ENCODE measurements around the gene IQGAP3.

Gene IQGAP3

GRCh38 chr1:156505679-156506298, 66.6 kb downstream of the IQGAP3 start:
- peak overlapping the region; percentile 78 for H3K9ac ChIP-seq (ENCODE audit: low read length)
- H4K20me1 ChIP-seq (ENCODE audit: insufficient read depth, low read length) = no peaks in the 10 kb centered on the region
- H3F3A ChIP-seq (ENCODE audit: insufficient read depth, low read length) = peaks cover 22% of the 10 kb centered on the region
- H3K36me3 ChIP-seq (replicated peaks; ENCODE audit: insufficient read depth, low read length) = no peaks in the 10 kb centered on the region
- peaks cover 6% of the 10 kb centered on the region for H3K79me2 ChIP-seq (ENCODE audit: low read length)
- H3K4me2 ChIP-seq (ENCODE audit: low read depth, low read length) = peak overlapping the region; percentile 91
- TF ChIP-seq EZH2 (optimal IDR thresholded peaks at IDR 0.05; ENCODE audit: low read depth, low read length) (no peak), EZH2phosphoT487 (IDR thresholded peaks at IDR 0.05; ENCODE audit: low read length) (no peak), CTCF (IDR thresholded peaks at IDR 0.05; ENCODE audit: low read length) (no peak)
- DNase-seq = no peak
- H3K4me3 ChIP-seq (ENCODE audit: low read length) = peak overlapping the region; percentile 55; the same call in 1 of the 2 replicates
- no peaks in the 10 kb centered on the region for H3K9me2 ChIP-seq (replicated peaks; ENCODE audit: insufficient read depth, low read length)
- no peaks in the 10 kb centered on the region for H3K27me3 ChIP-seq (replicated peaks; ENCODE audit: insufficient read depth, low read length)
- peak overlapping the region; percentile 16; the same call in 1 of the 2 replicates for H2AFZ ChIP-seq (ENCODE audit: low read length)
- peak overlapping the region; percentile 87 for H3K27ac ChIP-seq (ENCODE audit: low read length)
- no peaks in the 10 kb centered on the region for H3K9me3 ChIP-seq (replicated peaks; ENCODE audit: insufficient read depth, low read length)
- H3K4me1 ChIP-seq (ENCODE audit: low read length) = peaks cover 52% of the 10 kb centered on the region

GRCh38 chr1:156504821-156505678, 67.3 kb downstream of the IQGAP3 start:
- DNase-seq = peak; percentile 100
- peaks cover 22% of the 10 kb centered on the region for H3F3A ChIP-seq (ENCODE audit: insufficient read depth, low read length)
- H3K4me3 ChIP-seq (ENCODE audit: low read length) = peak overlapping the region; percentile 55
- no peaks in the 10 kb centered on the region for H3K36me3 ChIP-seq (replicated peaks; ENCODE audit: insufficient read depth, low read length)
- H3K9me3 ChIP-seq (replicated peaks; ENCODE audit: insufficient read depth, low read length) = no peaks in the 10 kb centered on the region
- TF ChIP-seq EZH2phosphoT487 (IDR thresholded peaks at IDR 0.05; ENCODE audit: low read length) (no peak), EZH2 (optimal IDR thresholded peaks at IDR 0.05; ENCODE audit: low read depth, low read length) (no peak), CTCF (IDR thresholded peaks at IDR 0.05; ENCODE audit: low read length) (no peak)
- peaks cover 12% of the 10 kb centered on the region for H3K79me2 ChIP-seq (ENCODE audit: low read length)
- H2AFZ ChIP-seq (ENCODE audit: low read length) = peak overlapping the region; percentile 16; the same call in 1 of the 2 replicates
- H3K4me1 ChIP-seq (ENCODE audit: low read length) = peaks cover 52% of the 10 kb centered on the region
- H4K20me1 ChIP-seq (ENCODE audit: insufficient read depth, low read length) = no peaks in the 10 kb centered on the region
- H3K27me3 ChIP-seq (replicated peaks; ENCODE audit: insufficient read depth, low read length) = no peaks in the 10 kb centered on the region
- peak overlapping the region; percentile 91 for H3K4me2 ChIP-seq (ENCODE audit: low read depth, low read length)
- H3K27ac ChIP-seq (ENCODE audit: low read length) = peak overlapping the region; percentile 87
- H3K9ac ChIP-seq (ENCODE audit: low read length) = peak overlapping the region; percentile 78
- no peaks in the 10 kb centered on the region for H3K9me2 ChIP-seq (replicated peaks; ENCODE audit: insufficient read depth, low read length)

- H3K27ac ChIP-seq (ENCODE audit: low read length) = peak overlapping the region; percentile 87
- H3K36me3 ChIP-seq (replicated peaks; ENCODE audit: insufficient read depth, low read length) = no peaks in the 10 kb centered on the region
- H3K9ac ChIP-seq (ENCODE audit: low read length) = peak overlapping the region; percentile 78
- H4K20me1 ChIP-seq (ENCODE audit: insufficient read depth, low read length) = no peaks in the 10 kb centered on the region
- H3K9me3 ChIP-seq (replicated peaks; ENCODE audit: insufficient read depth, low read length) = no peaks in the 10 kb centered on the region
- no peak for TF ChIP-seq EZH2 (optimal IDR thresholded peaks at IDR 0.05; ENCODE audit: low read depth, low read length)
- no peak for TF ChIP-seq CTCF (IDR thresholded peaks at IDR 0.05; ENCODE audit: low read length)
- TF ChIP-seq EZH2phosphoT487 (IDR thresholded peaks at IDR 0.05; ENCODE audit: low read length) = no peak
- peak overlapping the region; percentile 91 for H3K4me2 ChIP-seq (ENCODE audit: low read depth, low read length)
- H3K4me3 ChIP-seq (ENCODE audit: low read length) = peak overlapping the region; percentile 55
- H3K9me2 ChIP-seq (replicated peaks; ENCODE audit: insufficient read depth, low read length) = no peaks in the 10 kb centered on the region
- H3K4me1 ChIP-seq (ENCODE audit: low read length) = peaks cover 52% of the 10 kb centered on the region
- peak; percentile 57 for DNase-seq
- H2AFZ ChIP-seq (ENCODE audit: low read length) = peak overlapping the region; percentile 1
- peaks cover 24% of the 10 kb centered on the region for H3F3A ChIP-seq (ENCODE audit: insufficient read depth, low read length)
- H3K27me3 ChIP-seq (replicated peaks; ENCODE audit: insufficient read depth, low read length) = no peaks in the 10 kb centered on the region
- H3K79me2 ChIP-seq (ENCODE audit: low read length) = peaks cover 18% of the 10 kb centered on the region
Measured at GRCh38 chr1:156504438-156504813, 67.9 kb downstream of the IQGAP3 start.
